ENCODE results near the gene EPHA1.

Gene EPHA1

GRCh38 chr7:143387156-143387975 is 21.3 kb downstream of the EPHA1 start:
- DNase-seq = no peak

- DNase-seq = no peak
Observed at GRCh38 chr7:143385891-143386781, 22.5 kb downstream of the EPHA1 start.

- DNase-seq = no peak
Observed at GRCh38 chr7:143384661-143385631, 23.7 kb downstream of the EPHA1 start.

GRCh38 chr7:143384148-143384547 is 24.5 kb downstream of the EPHA1 start:
- no peak for DNase-seq

GRCh38 chr7:143383642-143383957 is 25.1 kb downstream of the EPHA1 start:
- DNase-seq = no peak

GRCh38 chr7:143382791-143383641 is 25.6 kb downstream of the EPHA1 start:
- no peak for DNase-seq

- DNase-seq = no peak
Observed at GRCh38 chr7:143382126-143382790, 26.4 kb downstream of the EPHA1 start.

GRCh38 chr7:143381427-143382125 is 27.1 kb downstream of the EPHA1 start:
- no peak for DNase-seq

- peak; percentile 81 to 90 for DNase-seq
Observed at GRCh38 chr7:143380646-143381426, 27.8 kb downstream of the EPHA1 start, which contains the start of gene ZYX. TSS of gene ZYX (plus strand) at chr7:143381345. CDS start at chr7:143381572, 227 bp downstream.

GRCh38 chr7:143380260-143380645 is 28.4 kb downstream of the EPHA1 start:
- DNase-seq = peak; percentile 82 to 84

- no peak for DNase-seq
Observed at GRCh38 chr7:143379611-143380259, 28.9 kb downstream of the EPHA1 start.

GRCh38 chr7:143376396-143376795 is 32.3 kb downstream of the EPHA1 start:
- DNase-seq = no peak

GRCh38 chr7:143375298-143376034 is 33.2 kb downstream of the EPHA1 start:
- DNase-seq = peak in 1 of 2 experiments; percentile 49

- no peak for DNase-seq
Observed at GRCh38 chr7:143374561-143374960, 34.1 kb downstream of the EPHA1 start.

- no peak for DNase-seq
Observed at GRCh38 chr7:143373255-143373794, 35.3 kb downstream of the EPHA1 start.

- peak in 1 of 2 experiments; percentile 44 for DNase-seq
Observed at GRCh38 chr7:143372070-143372469, 36.6 kb downstream of the EPHA1 start.

GRCh38 chr7:143369678-143370651 is 38.7 kb downstream of the EPHA1 start:
- DNase-seq = no peak
